Fibroblast of lung (primary cell): ENCODE data around the gene SUSD6. TPM values are rescaled to one million over a fixed set of nuclear protein-coding genes. Genes with fewer than 3 reads are reported as not detected.
A peak's percentile ranks its signal among the peaks of the same experiment; 100 is the strongest.

Source experiments
- DNase-seq, 2 donors: peaks; one replicate each; pipeline versions ENCODE4 v3.0.0 to v3.0.0-alpha.2; 2010; ENCODE audit warnings: low read depth in 2 of 2
- H2AFZ ChIP-seq: 2 replicates; pipeline ENCODE4 v1.5.1; 2012; ENCODE audit warnings: low read length, control low read depth, inconsistent platforms
- H3K27ac ChIP-seq: 2 replicates; pipeline ENCODE4 v1.5.1; 2011; ENCODE audit warnings: low read length, control low read depth; ENCODE audit not compliant: insufficient read depth
- H3K27me3 ChIP-seq: 2 replicates; pipeline ENCODE4 v1.5.1; 2011; ENCODE audit warnings: mild to moderate bottlenecking, low read length; ENCODE audit not compliant: control insufficient read depth, insufficient read depth
- H3K36me3 ChIP-seq: 2 replicates; pipeline ENCODE4 v1.5.1; 2011; ENCODE audit warnings: low read length; ENCODE audit not compliant: control insufficient read depth, insufficient read depth
- H3K4me1 ChIP-seq: 2 replicates; pipeline ENCODE4 v1.5.1; 2011; ENCODE audit warnings: low read length; ENCODE audit not compliant: control insufficient read depth, insufficient read depth; ENCODE audit errors: extremely low read depth
- H3K4me2 ChIP-seq: 2 replicates; pipeline ENCODE4 v1.5.1; 2011; ENCODE audit warnings: low read length, control low read depth; ENCODE audit not compliant: insufficient read depth; ENCODE audit errors: extremely low read depth
- H3K4me3 ChIP-seq, 4 experiments: fragments of 200-600 bp in 1 of 4; sonication (generic) in 1 of 4; replicated peaks in 1 of 4; 2 replicates each; pipeline ENCODE4 v1.5.1; 2011 to 2016; ENCODE audit warnings: low read length in 4 of 4, low read depth in 3 of 4, mild to moderate bottlenecking in 3 of 4, control low read depth in 2 of 4, inconsistent platforms in 1 of 4, mixed read lengths in 1 of 4; ENCODE audit not compliant: insufficient read depth in 1 of 4; ENCODE audit errors: control extremely low read depth in 1 of 4
- H3K79me2 ChIP-seq: 2 replicates; pipeline ENCODE4 v1.5.1; 2012; ENCODE audit warnings: mild to moderate bottlenecking, low read length, inconsistent platforms; ENCODE audit not compliant: control insufficient read depth, insufficient read depth
- H3K9ac ChIP-seq: 2 replicates; pipeline ENCODE4 v1.5.1; 2011; ENCODE audit warnings: mild to moderate bottlenecking, low read length, control low read depth; ENCODE audit not compliant: insufficient read depth
- H3K9me3 ChIP-seq: 2 replicates; pipeline ENCODE4 v1.5.1; 2012; ENCODE audit warnings: low read depth, low read length; ENCODE audit not compliant: control insufficient read depth, insufficient read depth
- H4K20me1 ChIP-seq: 2 replicates; pipeline ENCODE4 v1.5.1; 2011; ENCODE audit warnings: low read length; ENCODE audit not compliant: control insufficient read depth, insufficient read depth; ENCODE audit errors: extremely low read depth
- EZH2 ChIP-seq: IDR thresholded peaks from 2 replicates; pipeline ENCODE4 v1.5.1; 2012; ENCODE audit warnings: low read length, control low read depth, mild to moderate bottlenecking; ENCODE audit errors: missing control alignments
- polyA plus RNA-seq, 2 donors: library from polyadenylated mRNA; depleted of rRNA in 1 of 2; stranded (reverse) in 1 of 2; unstranded in 1 of 2; fragments of >200 nt; gene quantifications; 2 replicates each; pipeline ENCODE4 v1.2.1, GENCODE V29; 2011 to 2012; ENCODE audit warnings: missing spikeins in 1 of 2
- total RNA-seq: library from RNA; depleted of rRNA; stranded (reverse); fragments of >200 nt; gene quantifications from 2 replicates; pipeline ENCODE4 v1.2.1, GENCODE V29; 2014
- TF ChIP-seq, protein P1 (sequence below), 2 donors: IDR thresholded peaks in 1 of 2; conservative IDR thresholded peaks in 1 of 2; 1 replicate in 1 of 2; 2 replicates in 1 of 2; pipeline ENCODE4 v1.5.1; 2011 to 2012; ENCODE audit warnings: low read length in 2 of 2, control low read depth in 1 of 2, inconsistent platforms in 1 of 2, low read depth in 1 of 2, mild to moderate bottlenecking in 1 of 2

The SUSD6 gene
- total and polyA plus RNA-seq, 2 donors (not counting 1 experiment from before 2014, with no cell fraction given), result 9.1 to 11.4 TPM

DNA sequence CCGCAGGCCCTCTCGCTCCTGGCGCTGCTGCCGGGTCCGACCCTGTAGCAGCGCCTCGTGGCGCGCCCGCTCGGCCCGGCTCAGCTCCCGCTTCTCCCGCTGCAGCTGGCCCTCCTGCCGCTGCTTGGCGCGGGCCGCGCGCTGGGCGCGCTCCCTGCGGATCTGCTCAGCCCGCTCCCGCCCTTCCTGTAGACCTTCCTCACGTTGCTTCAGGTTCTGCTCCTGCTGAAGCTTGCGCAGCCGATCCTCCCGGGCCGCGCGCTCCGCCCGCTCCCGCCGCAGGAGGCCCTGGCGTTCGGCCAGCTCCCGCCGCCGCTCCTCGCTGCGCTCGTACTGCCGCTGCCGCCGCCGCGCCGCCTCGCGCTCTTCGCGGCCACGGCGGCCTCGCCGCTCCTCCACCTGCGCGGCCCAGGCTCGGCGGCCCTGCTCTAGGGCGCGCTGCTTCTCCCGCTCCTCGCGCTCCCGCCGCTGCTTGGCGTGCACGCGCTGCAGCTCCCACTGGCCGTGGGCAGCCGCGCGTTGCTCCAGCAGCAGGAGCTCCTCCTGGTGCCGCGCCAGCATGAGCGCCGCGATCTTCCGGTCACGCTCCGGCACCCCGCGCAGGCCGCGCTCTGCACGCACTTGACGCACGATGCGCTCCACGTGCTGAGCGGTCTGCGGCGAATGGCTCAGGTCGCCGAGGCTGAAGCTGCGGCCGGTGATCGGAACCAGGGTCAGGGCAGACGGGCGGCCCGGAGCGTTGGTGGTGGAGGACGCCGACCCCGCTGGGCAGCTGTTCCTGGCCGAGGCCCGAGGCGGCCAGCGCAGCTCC lies 39.2 kb upstream of the SUSD6 start:
- peak overlapping the region in 1 of 4 experiments; percentile 28 for H3K4me3 ChIP-seq
- no peaks in the 10 kb centered on the region for H3K4me1 ChIP-seq
- peak overlapping the region; percentile 52 for H3K4me2 ChIP-seq
- H3K27me3 ChIP-seq, result peaks cover 49% of the 10 kb centered on the region
- peak; percentile 9 to 14 for DNase-seq
- H3K9me3 ChIP-seq, result no peaks in the 10 kb centered on the region
- H3K36me3 ChIP-seq, result no peaks in the 10 kb centered on the region
- H3K79me2 ChIP-seq, result no peaks in the 10 kb centered on the region
- H3K9ac ChIP-seq, result no peak overlapping the region
- no peak overlapping the region for H3K27ac ChIP-seq
- H4K20me1 ChIP-seq, result no peaks in the 10 kb centered on the region
- peak; percentile 78 for TF ChIP-seq EZH2
- TF ChIP-seq, protein P1, sequence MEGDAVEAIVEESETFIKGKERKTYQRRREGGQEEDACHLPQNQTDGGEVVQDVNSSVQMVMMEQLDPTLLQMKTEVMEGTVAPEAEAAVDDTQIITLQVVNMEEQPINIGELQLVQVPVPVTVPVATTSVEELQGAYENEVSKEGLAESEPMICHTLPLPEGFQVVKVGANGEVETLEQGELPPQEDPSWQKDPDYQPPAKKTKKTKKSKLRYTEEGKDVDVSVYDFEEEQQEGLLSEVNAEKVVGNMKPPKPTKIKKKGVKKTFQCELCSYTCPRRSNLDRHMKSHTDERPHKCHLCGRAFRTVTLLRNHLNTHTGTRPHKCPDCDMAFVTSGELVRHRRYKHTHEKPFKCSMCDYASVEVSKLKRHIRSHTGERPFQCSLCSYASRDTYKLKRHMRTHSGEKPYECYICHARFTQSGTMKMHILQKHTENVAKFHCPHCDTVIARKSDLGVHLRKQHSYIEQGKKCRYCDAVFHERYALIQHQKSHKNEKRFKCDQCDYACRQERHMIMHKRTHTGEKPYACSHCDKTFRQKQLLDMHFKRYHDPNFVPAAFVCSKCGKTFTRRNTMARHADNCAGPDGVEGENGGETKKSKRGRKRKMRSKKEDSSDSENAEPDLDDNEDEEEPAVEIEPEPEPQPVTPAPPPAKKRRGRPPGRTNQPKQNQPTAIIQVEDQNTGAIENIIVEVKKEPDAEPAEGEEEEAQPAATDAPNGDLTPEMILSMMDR (conservative IDR thresholded peaks at IDR 0.05 in 1 of 2, IDR thresholded peaks at IDR 0.05 in 1 of 2; ENCODE audit: low read depth in 1 of 2, low read length in 2 of 2), result no peak
- no peak overlapping the region for H2AFZ ChIP-seq

DNA sequence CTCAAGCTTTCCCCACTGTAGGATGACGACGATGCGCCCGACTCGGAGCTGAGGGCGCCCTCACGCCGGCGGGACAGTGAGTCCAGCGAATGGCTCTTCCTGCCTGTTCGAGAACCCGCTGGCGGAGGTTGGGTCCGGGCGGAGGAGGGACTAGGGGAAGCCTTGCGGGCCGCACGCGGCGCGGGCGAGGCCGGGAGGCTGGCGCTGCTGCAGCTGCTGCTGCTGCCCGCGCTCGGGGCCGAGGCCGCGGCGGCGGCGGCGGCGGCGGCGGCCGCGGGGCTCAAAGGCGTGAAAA lies 38.6 kb upstream of the SUSD6 start:
- Histone ChIP-seq H3K9ac (no peak overlapping the region), H3K36me3 (no peaks in the 10 kb centered on the region), H3K4me3 (no peak overlapping the region), H3K27ac (no peak overlapping the region), H3K4me2 (no peak overlapping the region), H3K27me3 (peaks cover 48% of the 10 kb centered on the region), H3K9me3 (no peaks in the 10 kb centered on the region), H4K20me1 (no peaks in the 10 kb centered on the region), H3K4me1 (no peaks in the 10 kb centered on the region), H2AFZ (no peak overlapping the region), H3K79me2 (no peaks in the 10 kb centered on the region)
- TF ChIP-seq, protein P1 (conservative IDR thresholded peaks at IDR 0.05 in 1 of 2, IDR thresholded peaks at IDR 0.05 in 1 of 2; ENCODE audit: low read depth in 1 of 2, low read length in 2 of 2), result no peak
- DNase-seq, result no peak

DNA sequence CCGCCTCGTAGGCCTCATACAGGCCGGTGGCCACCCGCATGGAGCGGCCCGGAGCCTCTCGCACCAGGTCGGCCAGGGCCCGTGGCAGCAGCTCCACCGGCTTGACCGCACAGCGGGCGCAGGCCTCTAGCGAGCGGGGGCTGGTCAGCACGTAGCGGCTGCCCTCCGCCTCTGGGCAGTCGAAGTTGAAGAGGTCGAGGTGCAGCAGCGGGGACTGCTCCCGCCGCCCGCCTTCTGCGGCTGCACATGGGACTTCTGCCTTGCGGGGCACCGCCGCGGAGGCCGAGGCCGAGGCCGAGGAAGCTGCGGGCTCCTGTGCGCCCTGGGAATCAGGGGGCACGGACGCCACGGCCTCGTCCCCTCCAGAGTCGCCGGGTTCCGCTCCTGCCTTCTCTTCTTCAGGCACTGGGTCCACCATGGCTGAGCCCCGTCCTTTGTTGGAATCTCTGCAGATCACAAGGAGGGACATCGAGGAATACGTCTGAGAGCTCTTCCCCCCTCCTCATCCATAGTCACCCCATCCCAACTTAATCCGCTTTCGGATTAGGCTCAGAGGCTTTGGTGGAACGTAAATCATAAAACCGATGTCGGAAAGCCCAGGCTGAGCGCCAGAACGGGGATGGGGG lies 38.1 kb upstream of the SUSD6 start:
- Histone ChIP-seq H3K9me3 (no peaks in the 10 kb centered on the region), H3K4me3 (no peak overlapping the region), H3K36me3 (no peaks in the 10 kb centered on the region), H3K4me1 (no peaks in the 10 kb centered on the region), H2AFZ (no peak overlapping the region), H3K79me2 (no peaks in the 10 kb centered on the region), H3K4me2 (peak overlapping the region; percentile 19), H3K27me3 (peaks cover 48% of the 10 kb centered on the region), H3K27ac (no peak overlapping the region), H4K20me1 (no peaks in the 10 kb centered on the region), H3K9ac (no peak overlapping the region)
- no peak for DNase-seq
- TF ChIP-seq EZH2, result peak; percentile 100
- TF ChIP-seq, protein P1 (conservative IDR thresholded peaks at IDR 0.05 in 1 of 2, IDR thresholded peaks at IDR 0.05 in 1 of 2; ENCODE audit: low read depth in 1 of 2, low read length in 2 of 2), result no peak
